ENCODE results near the gene PIK3C2G.

- no peak for TF ChIP-seq REST (IDR thresholded peaks at IDR 0.05; ENCODE audit: low read depth)
- TF ChIP-seq POLR2A (IDR thresholded peaks at IDR 0.05; ENCODE audit: borderline replicate concordance, extremely low read depth, insufficient read depth, insufficient read length) = no peak
- no peak for TF ChIP-seq EZH2phosphoT487 (IDR thresholded peaks at IDR 0.05; ENCODE audit: borderline replicate concordance)
- no peak for TF ChIP-seq EZH2 (IDR thresholded peaks at IDR 0.05)
- TF ChIP-seq ELF1 (IDR thresholded peaks at IDR 0.05; ENCODE audit: borderline replicate concordance, low read depth) = no peak
- TF ChIP-seq JUND (IDR thresholded peaks at IDR 0.05) = peak; percentile 20; the same call in 1 of the 2 replicates
Measured at GRCh38 chr12:18275981-18276380, 14.7 kb downstream of the PIK3C2G start.

All from HCT116 (cell line).